ENCODE measurements around the gene WBP1. TPM values are rescaled to one million over a fixed set of nuclear protein-coding genes. Genes with fewer than 3 reads are reported as not detected.

Gene WBP1
- total and polyA plus RNA-seq, 2 experiments from 2014 or later, result 156 to 174 TPM

- H3K27me3 ChIP-seq, result no peaks in the 10 kb centered on the region
- no peak for DNase-seq (ENCODE audit: low read depth in 1 of 2, low spot score in 1 of 2)
- H3K36me3 ChIP-seq, result no peaks in the 10 kb centered on the region
- no peaks in the 10 kb centered on the region for H3K9me3 ChIP-seq (ENCODE audit: low read depth)
- no peak overlapping the region for H3K4me3 ChIP-seq
- no peak for TF ChIP-seq CTCF (IDR thresholded peaks at IDR 0.05; ENCODE audit: low read depth, low read length)
- H3K27ac ChIP-seq, result no peak overlapping the region
- H3K4me1 ChIP-seq (ENCODE audit: low read depth), result no peaks in the 10 kb centered on the region
Observed at GRCh38 chr2:74447230-74447999, 10.8 kb upstream of the WBP1 start.

GRCh38 chr2:74448771-74449170, 9.5 kb upstream of the WBP1 start:
- Histone ChIP-seq H3K4me3 (no peak overlapping the region), H3K27me3 (no peaks in the 10 kb centered on the region), H3K9me3 (ENCODE audit: low read depth) (no peaks in the 10 kb centered on the region), H3K27ac (no peak overlapping the region), H3K36me3 (no peaks in the 10 kb centered on the region), H3K4me1 (ENCODE audit: low read depth) (no peaks in the 10 kb centered on the region)
- no peak for TF ChIP-seq CTCF (IDR thresholded peaks at IDR 0.05; ENCODE audit: low read depth, low read length)
- DNase-seq (ENCODE audit: low read depth in 1 of 2, low spot score in 1 of 2), result no peak

GRCh38 chr2:74450570-74451190, 7.6 kb upstream of the WBP1 start:
- Histone ChIP-seq H3K27me3 (no peaks in the 10 kb centered on the region), H3K27ac (no peak overlapping the region), H3K4me3 (no peak overlapping the region), H3K36me3 (no peaks in the 10 kb centered on the region), H3K4me1 (ENCODE audit: low read depth) (no peaks in the 10 kb centered on the region), H3K9me3 (ENCODE audit: low read depth) (no peaks in the 10 kb centered on the region)
- DNase-seq (ENCODE audit: low read depth in 1 of 2, low spot score in 1 of 2), result no peak
- TF ChIP-seq CTCF (IDR thresholded peaks at IDR 0.05; ENCODE audit: low read depth, low read length), result no peak

- peak; percentile 96 to 99 for DNase-seq (ENCODE audit: low read depth in 1 of 2, low spot score in 1 of 2)
- Histone ChIP-seq H3K27me3 (no peaks in the 10 kb centered on the region), H3K36me3 (no peaks in the 10 kb centered on the region), H3K4me3 (peak within 1 kb of the TSS; percentile 49), H3K9me3 (ENCODE audit: low read depth) (no peaks in the 10 kb centered on the region), H3K4me1 (ENCODE audit: low read depth) (peaks cover 5% of the 10 kb centered on the region), H3K27ac (no peak within 1 kb of the TSS)
- TF ChIP-seq CTCF (IDR thresholded peaks at IDR 0.05; ENCODE audit: low read depth, low read length), result no peak
Observed at GRCh38 chr2:74454654-74455511, 3.4 kb upstream of the WBP1 start, which contains the start of gene INO80B. TSS of gene INO80B (plus strand) at chr2:74455087. CDS start at chr2:74455117, 30 bp downstream.

GRCh38 chr2:74457129-74457548, 1.1 kb upstream of the WBP1 start:
- Histone ChIP-seq H3K9me3 (ENCODE audit: low read depth) (no peaks in the 10 kb centered on the region), H3K36me3 (peaks cover 5% of the 10 kb centered on the region), H3K27ac (peak overlapping the region; percentile 88), H3K4me3 (peak overlapping the region; percentile 62), H3K4me1 (ENCODE audit: low read depth) (peaks cover 5% of the 10 kb centered on the region), H3K27me3 (no peaks in the 10 kb centered on the region)
- no peak for DNase-seq (ENCODE audit: low read depth in 1 of 2, low spot score in 1 of 2)
- TF ChIP-seq CTCF (IDR thresholded peaks at IDR 0.05; ENCODE audit: low read depth, low read length), result no peak

Data from cardiac muscle cell (in vitro differentiated cells and primary cell).